Parathyroid adenoma (tissue), 2 donors: ENCODE data around the gene METTL25B.

Experiments used
- H2AFZ ChIP-seq: fragments of 300-600 bp; sonication (generic); one replicate; pipeline ENCODE4 v1.7.0; 2017; ENCODE audit warnings: antibody characterized with exemption, mild to moderate bottlenecking
- H3K27ac ChIP-seq: fragments of 300-600 bp; sonication (generic); one replicate; pipeline ENCODE4 v1.7.0; 2017
- H3K27me3 ChIP-seq: fragments of 300-600 bp; sonication (generic); one replicate; pipeline ENCODE4 v1.7.0; 2017; ENCODE audit warnings: low read length; ENCODE audit not compliant: control insufficient read depth, insufficient read depth
- H3K36me3 ChIP-seq: fragments of 300-600 bp; sonication (generic); one replicate; pipeline ENCODE4 v1.7.0; 2017; ENCODE audit warnings: low read length; ENCODE audit not compliant: control insufficient read depth, insufficient read depth
- H3K4me1 ChIP-seq: fragments of 300-600 bp; sonication (generic); one replicate; pipeline ENCODE4 v1.7.0; 2017; ENCODE audit warnings: control low read depth
- H3K4me2 ChIP-seq: fragments of 300-600 bp; sonication (generic); one replicate; pipeline ENCODE4 v1.7.0; 2017; ENCODE audit warnings: low read length
- H3K4me3 ChIP-seq: fragments of 300-600 bp; sonication (generic); one replicate; pipeline ENCODE4 v1.7.0; 2017; ENCODE audit warnings: low read depth, low read length
- H3K79me2 ChIP-seq: fragments of 300-600 bp; sonication (generic); one replicate; pipeline ENCODE4 v1.7.0; 2017; ENCODE audit warnings: control low read depth
- H3K9ac ChIP-seq: fragments of 300-600 bp; sonication (generic); one replicate; pipeline ENCODE4 v1.7.0; 2017; ENCODE audit warnings: mild to moderate bottlenecking
- H3K9me3 ChIP-seq: fragments of 300-600 bp; sonication (generic); one replicate; pipeline ENCODE4 v1.7.0; 2017; ENCODE audit warnings: low read length; ENCODE audit not compliant: control insufficient read depth
- CTCF ChIP-seq: fragments of 300-600 bp; sonication (generic); IDR thresholded peaks from one replicate; pipeline ENCODE4 v1.7.0; 2017; ENCODE audit warnings: antibody characterized with exemption, mild to moderate bottlenecking
- donor health status: primary hyperparathyroidism.

The METTL25B gene

DNA sequence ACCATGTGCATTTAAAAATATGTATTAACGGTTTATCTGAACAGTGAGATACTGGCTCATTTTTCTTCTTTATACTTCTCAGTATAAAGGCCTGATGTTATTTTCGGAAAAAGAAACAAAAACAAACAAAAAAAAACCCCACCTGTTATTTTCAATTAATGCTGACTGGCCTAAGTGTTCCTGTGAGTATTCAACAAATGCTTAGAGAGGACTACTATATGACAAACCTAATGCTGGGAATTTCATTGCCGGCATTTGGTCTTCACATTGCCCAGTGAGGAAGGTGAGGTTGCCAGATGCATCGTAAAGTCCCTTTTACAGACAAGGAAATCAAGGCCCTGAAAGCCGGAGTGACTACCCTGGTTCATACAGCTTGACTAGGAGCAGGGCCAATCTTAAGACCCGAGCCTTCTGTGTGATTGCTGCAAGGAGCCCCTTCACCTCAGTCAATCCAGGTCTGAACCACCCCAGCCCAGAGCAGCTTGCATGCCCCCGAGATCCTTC, 12.0 kb downstream of the METTL25B start:
- Histone ChIP-seq H3K9me3 (no peaks in the 10 kb centered on the region), H3K27ac (peak overlapping the region; percentile 92), H2AFZ (peak overlapping the region; percentile 63), H3K9ac (no peak overlapping the region), H3K27me3 (no peaks in the 10 kb centered on the region), H3K4me1 (peaks cover 4% of the 10 kb centered on the region), H3K36me3 (no peaks in the 10 kb centered on the region), H3K79me2 (no peaks in the 10 kb centered on the region), H3K4me2 (peak overlapping the region; percentile 79), H3K4me3 (peak overlapping the region; percentile 92)
- no peak for TF ChIP-seq CTCF

- H3K36me3 ChIP-seq, result no peaks in the 10 kb centered on the region
- peak within 1 kb of the TSS; percentile 92 for H3K4me3 ChIP-seq
- TF ChIP-seq CTCF, result no peak
- H3K9ac ChIP-seq, result no peak within 1 kb of the TSS
- peak within 1 kb of the TSS; percentile 92 for H3K27ac ChIP-seq
- H3K9me3 ChIP-seq, result no peaks in the 10 kb centered on the region
- H3K4me1 ChIP-seq, result peaks cover 5% of the 10 kb centered on the region
- peak within 1 kb of the TSS; percentile 75 for H2AFZ ChIP-seq
- H3K27me3 ChIP-seq, result no peaks in the 10 kb centered on the region
- H3K79me2 ChIP-seq, result peaks cover under 1% of the 10 kb centered on the region
- H3K4me2 ChIP-seq, result peak within 1 kb of the TSS; percentile 79
These were observed 12.6 kb downstream of the METTL25B start, which contains the start of gene MRPL24 for GRCh38 chr1:156740741-156741480. Gene MRPL24 (minus strand): TSS chr1:156741088. CDS start chr1:156738704, 2,384 bp downstream.

- H2AFZ ChIP-seq, result peak overlapping the region; percentile 75
These were observed 13.3 kb downstream of the METTL25B start for GRCh38 chr1:156741481-156741983.

GRCh38 chr1:156742017-156742416, 13.7 kb downstream of the METTL25B start:
- Histone ChIP-seq H3K27me3 (no peaks in the 10 kb centered on the region), H3K4me2 (peak overlapping the region; percentile 74), H3K36me3 (no peaks in the 10 kb centered on the region), H2AFZ (no peak overlapping the region), H3K79me2 (peaks cover 2% of the 10 kb centered on the region), H3K27ac (peak overlapping the region; percentile 92), H3K4me3 (peak overlapping the region; percentile 92), H3K9me3 (no peaks in the 10 kb centered on the region), H3K4me1 (peaks cover 9% of the 10 kb centered on the region), H3K9ac (no peak overlapping the region)
- no peak for TF ChIP-seq CTCF

More at GRCh38 chr1:156741481-156741983, 13.3 kb downstream of the METTL25B start:
- H3K36me3 ChIP-seq, result no peaks in the 10 kb centered on the region
- peak overlapping the region; percentile 92 for H3K4me3 ChIP-seq
- TF ChIP-seq CTCF, result no peak
- no peaks in the 10 kb centered on the region for H3K9me3 ChIP-seq
- no peaks in the 10 kb centered on the region for H3K27me3 ChIP-seq
- H3K9ac ChIP-seq, result no peak overlapping the region
- H3K79me2 ChIP-seq, result peaks cover 2% of the 10 kb centered on the region
- H3K27ac ChIP-seq, result peak overlapping the region; percentile 92
- H3K4me2 ChIP-seq, result peak overlapping the region; percentile 74
- H3K4me1 ChIP-seq, result peaks cover 9% of the 10 kb centered on the region
